Measurements from ENCODE around the gene PRKG1.
"Not testable (repeated sequence)": the region's sequence is repeated elsewhere in the genome, so short reads cannot be mapped to it uniquely, and the experiment has no call there.

PRKG1 gene

GRCh38 chr10:51377070-51377931 lies 303.0 kb downstream of the PRKG1 start:
- DNase-seq (ENCODE audit: insufficient read length) = no peak
- TF ChIP-seq POLR2AphosphoS5 (IDR thresholded peaks at IDR 0.05; ENCODE audit: low read depth, low read length) = no peak
- TF ChIP-seq TAF1 (IDR thresholded peaks at IDR 0.05; ENCODE audit: borderline replicate concordance, low read depth, low read length) = no peak
- no peak for TF ChIP-seq POLR2A (IDR thresholded peaks at IDR 0.05; ENCODE audit: low read depth, low read length)
- FAIRE-seq = no peak

GRCh38 chr10:51377932-51378599 lies 303.8 kb downstream of the PRKG1 start:
- DNase-seq (ENCODE audit: insufficient read length) (no peak), FAIRE-seq (no peak)
- TF ChIP-seq TAF1 (IDR thresholded peaks at IDR 0.05; ENCODE audit: borderline replicate concordance, low read depth, low read length) (no peak), POLR2A (IDR thresholded peaks at IDR 0.05; ENCODE audit: low read depth, low read length) (no peak), POLR2AphosphoS5 (IDR thresholded peaks at IDR 0.05; ENCODE audit: low read depth, low read length) (no peak)

GRCh38 chr10:51382181-51382580 lies 307.9 kb downstream of the PRKG1 start:
- no peak for FAIRE-seq
- TF ChIP-seq TAF1 (IDR thresholded peaks at IDR 0.05; ENCODE audit: borderline replicate concordance, low read depth, low read length) (no peak), POLR2AphosphoS5 (IDR thresholded peaks at IDR 0.05; ENCODE audit: low read depth, low read length) (no peak), POLR2A (IDR thresholded peaks at IDR 0.05; ENCODE audit: low read depth, low read length) (no peak)
- DNase-seq (ENCODE audit: insufficient read length) = no peak

- TF ChIP-seq TAF1 (IDR thresholded peaks at IDR 0.05; ENCODE audit: borderline replicate concordance, low read depth, low read length) (no peak), POLR2A (IDR thresholded peaks at IDR 0.05; ENCODE audit: low read depth, low read length) (no peak), POLR2AphosphoS5 (IDR thresholded peaks at IDR 0.05; ENCODE audit: low read depth, low read length) (no peak)
- FAIRE-seq = no peak
- DNase-seq (ENCODE audit: insufficient read length) = no peak
Observed at GRCh38 chr10:51384971-51385370, 310.7 kb downstream of the PRKG1 start.

GRCh38 chr10:51386248-51386885 lies 312.1 kb downstream of the PRKG1 start:
- TF ChIP-seq POLR2AphosphoS5 (IDR thresholded peaks at IDR 0.05; ENCODE audit: low read depth, low read length) = no peak
- FAIRE-seq (no peak), DNase-seq (ENCODE audit: insufficient read length) (no peak)

GRCh38 chr10:51389415-51390321 lies 315.4 kb downstream of the PRKG1 start:
- FAIRE-seq = peak; percentile 71
- TF ChIP-seq TAF1 (IDR thresholded peaks at IDR 0.05; ENCODE audit: borderline replicate concordance, low read depth, low read length) = no peak
- no peak for TF ChIP-seq POLR2A (IDR thresholded peaks at IDR 0.05; ENCODE audit: low read depth, low read length)
- peak; percentile 13 for DNase-seq (ENCODE audit: insufficient read length)

GRCh38 chr10:51393006-51393405 lies 318.7 kb downstream of the PRKG1 start:
- not testable (repeated sequence) for FAIRE-seq; DNase-seq (ENCODE audit: insufficient read length)

GRCh38 chr10:51394039-51394438 lies 319.8 kb downstream of the PRKG1 start:
- no peak for DNase-seq (ENCODE audit: insufficient read length)
- FAIRE-seq = no peak
- TF ChIP-seq POLR2A (IDR thresholded peaks at IDR 0.05; ENCODE audit: low read depth, low read length) (no peak), TAF1 (IDR thresholded peaks at IDR 0.05; ENCODE audit: borderline replicate concordance, low read depth, low read length) (no peak), POLR2AphosphoS5 (IDR thresholded peaks at IDR 0.05; ENCODE audit: low read depth, low read length) (no peak)

DNA sequence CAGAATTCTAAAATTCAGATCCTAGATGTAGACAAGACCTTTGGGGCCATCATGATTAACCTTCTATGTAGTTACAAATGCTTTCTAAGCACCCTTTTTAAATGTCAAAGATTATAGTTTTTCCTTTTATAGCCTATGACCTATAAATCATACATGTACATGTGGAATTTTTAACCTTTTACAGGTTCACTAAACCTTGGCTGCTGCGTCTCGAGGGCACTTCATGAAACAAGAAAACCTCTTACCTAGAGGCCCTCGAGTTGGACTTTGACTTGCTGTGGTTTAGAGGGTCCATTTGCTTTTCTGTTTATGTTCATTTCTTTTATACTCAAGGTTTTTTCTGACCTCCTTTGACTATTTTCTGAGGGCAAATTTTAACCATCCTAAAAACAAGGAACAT lies 323.0 kb downstream of the PRKG1 start:
- no peak for DNase-seq (ENCODE audit: insufficient read length)
- no peak for TF ChIP-seq TAF1 (IDR thresholded peaks at IDR 0.05; ENCODE audit: borderline replicate concordance, low read depth, low read length)
- TF ChIP-seq POLR2A (IDR thresholded peaks at IDR 0.05; ENCODE audit: low read depth, low read length) = no peak
- no peak for FAIRE-seq

GRCh38 chr10:51397695-51398094 lies 323.4 kb downstream of the PRKG1 start:
- TF ChIP-seq TAF1 (IDR thresholded peaks at IDR 0.05; ENCODE audit: borderline replicate concordance, low read depth, low read length) (no peak), POLR2AphosphoS5 (IDR thresholded peaks at IDR 0.05; ENCODE audit: low read depth, low read length) (no peak), POLR2A (IDR thresholded peaks at IDR 0.05; ENCODE audit: low read depth, low read length) (no peak)
- DNase-seq (ENCODE audit: insufficient read length) = no peak

GRCh38 chr10:51399840-51400239 lies 325.6 kb downstream of the PRKG1 start:
- DNase-seq (ENCODE audit: insufficient read length) (no peak), FAIRE-seq (no peak)
- TF ChIP-seq POLR2AphosphoS5 (IDR thresholded peaks at IDR 0.05; ENCODE audit: low read depth, low read length) (no peak), TAF1 (IDR thresholded peaks at IDR 0.05; ENCODE audit: borderline replicate concordance, low read depth, low read length) (no peak), POLR2A (IDR thresholded peaks at IDR 0.05; ENCODE audit: low read depth, low read length) (no peak)

More at GRCh38 chr10:51397695-51398094, 323.4 kb downstream of the PRKG1 start:
- FAIRE-seq = no peak
